ENCODE data around the gene KLHL1. TPM values are rescaled to one million over a fixed set of nuclear protein-coding genes. Genes with fewer than 3 reads are reported as not detected.

KLHL1 gene
- total RNA-seq, 3 donors from 2014 or later (not counting 1 experiment from before 2014, with no cell fraction given): not detected

DNA sequence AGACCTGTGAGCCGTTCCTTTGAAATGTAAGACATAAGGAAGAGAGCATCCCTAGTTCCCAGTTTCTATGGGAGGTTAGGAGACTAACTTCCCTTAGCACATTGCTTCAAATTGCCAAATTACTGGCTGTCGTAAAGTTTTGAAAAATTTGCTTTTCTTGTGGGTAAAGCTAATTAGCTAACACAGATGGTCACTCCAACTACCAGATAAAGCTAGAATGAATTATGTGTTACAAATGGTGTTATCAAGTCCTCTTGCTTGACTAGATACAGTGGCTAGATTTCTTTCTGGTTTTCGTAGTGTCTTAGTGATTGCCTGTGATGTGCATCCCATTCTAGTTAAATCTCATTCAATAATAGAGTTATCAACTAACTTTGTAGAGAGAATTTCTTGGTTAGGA is 417.3 kb downstream of the KLHL1 start:
- Histone ChIP-seq H3K4me1 (ENCODE audit: control insufficient read depth, insufficient read depth, low read length) (no peaks in the 10 kb centered on the region), H3K27ac (ENCODE audit: low read length) (no peak overlapping the region), H3K4me3 (ENCODE audit: low read length) (no peak overlapping the region), H3K36me3 (ENCODE audit: control insufficient read depth, insufficient read depth, low read length) (no peaks in the 10 kb centered on the region), H3K27me3 (ENCODE audit: control insufficient read depth, insufficient read depth, low read length) (no peaks in the 10 kb centered on the region), H3K9me3 (ENCODE audit: control insufficient read depth, insufficient read depth, low read length) (no peaks in the 10 kb centered on the region)
- no peaks in the 10 kb centered on the region for H3K36me3 Mint-ChIP-seq
- no peaks in the 10 kb centered on the region for H3K27me3 Mint-ChIP-seq (ENCODE audit: low read depth in 2 of 2)
- peaks cover 7 to 11% of the 10 kb centered on the region in 2 donors for H3K9me3 Mint-ChIP-seq
- no peaks in the 10 kb centered on the region for H3K4me1 Mint-ChIP-seq
- intact Hi-C loops (cut with micrococcal nuclease): no loop called here
- ATAC-seq: no peak
- no peak overlapping the region for H3K27ac Mint-ChIP-seq
- TF ChIP-seq, protein P1, sequence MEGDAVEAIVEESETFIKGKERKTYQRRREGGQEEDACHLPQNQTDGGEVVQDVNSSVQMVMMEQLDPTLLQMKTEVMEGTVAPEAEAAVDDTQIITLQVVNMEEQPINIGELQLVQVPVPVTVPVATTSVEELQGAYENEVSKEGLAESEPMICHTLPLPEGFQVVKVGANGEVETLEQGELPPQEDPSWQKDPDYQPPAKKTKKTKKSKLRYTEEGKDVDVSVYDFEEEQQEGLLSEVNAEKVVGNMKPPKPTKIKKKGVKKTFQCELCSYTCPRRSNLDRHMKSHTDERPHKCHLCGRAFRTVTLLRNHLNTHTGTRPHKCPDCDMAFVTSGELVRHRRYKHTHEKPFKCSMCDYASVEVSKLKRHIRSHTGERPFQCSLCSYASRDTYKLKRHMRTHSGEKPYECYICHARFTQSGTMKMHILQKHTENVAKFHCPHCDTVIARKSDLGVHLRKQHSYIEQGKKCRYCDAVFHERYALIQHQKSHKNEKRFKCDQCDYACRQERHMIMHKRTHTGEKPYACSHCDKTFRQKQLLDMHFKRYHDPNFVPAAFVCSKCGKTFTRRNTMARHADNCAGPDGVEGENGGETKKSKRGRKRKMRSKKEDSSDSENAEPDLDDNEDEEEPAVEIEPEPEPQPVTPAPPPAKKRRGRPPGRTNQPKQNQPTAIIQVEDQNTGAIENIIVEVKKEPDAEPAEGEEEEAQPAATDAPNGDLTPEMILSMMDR (IDR thresholded peaks at IDR 0.05): no peak
- WGBS (ENCODE audit: insufficient coverage): 100% methylated on average over 1 of the region's 3 CpGs
- DNase-seq: no peak
- no peak overlapping the region for H3K4me3 Mint-ChIP-seq

DNA sequence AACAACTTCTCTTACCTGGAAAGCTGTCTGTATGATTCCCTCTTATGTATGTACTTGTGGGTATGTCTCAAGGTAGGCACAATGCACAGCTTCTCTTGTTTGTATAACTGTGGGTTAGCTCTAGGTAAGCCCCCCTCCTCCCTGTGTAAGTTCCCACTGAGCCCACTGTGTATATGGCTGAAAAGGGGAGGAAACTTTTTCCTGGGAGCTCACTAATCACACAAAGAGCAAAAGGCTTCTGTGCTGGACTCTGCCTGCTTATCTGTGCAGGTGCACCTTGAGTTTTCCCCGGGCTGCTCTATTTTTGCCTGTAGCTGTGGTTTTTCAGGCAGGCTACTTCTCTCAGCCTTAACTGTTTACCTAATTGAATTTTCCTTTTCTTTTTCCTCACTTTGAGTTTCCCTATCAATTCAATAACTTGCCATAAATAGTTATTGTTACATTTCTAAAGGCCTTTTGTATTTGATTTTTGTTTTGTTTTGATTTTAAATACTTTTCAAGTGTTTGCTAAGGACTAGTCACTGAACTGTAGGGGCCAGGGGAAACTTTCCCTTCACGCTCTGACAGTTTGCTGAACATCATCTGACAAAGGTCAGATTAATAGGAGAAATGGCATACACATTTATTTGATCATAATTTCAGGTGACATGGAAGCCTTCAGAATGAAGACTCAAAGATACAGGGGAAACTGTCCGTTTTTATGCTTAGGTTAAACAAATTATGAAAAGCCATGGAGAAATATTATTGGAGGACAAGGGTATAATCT is 424.1 kb downstream of the KLHL1 start:
- H3K36me3 Mint-ChIP-seq: no peaks in the 10 kb centered on the region
- H3K27me3 ChIP-seq (ENCODE audit: control insufficient read depth, insufficient read depth, low read length): no peaks in the 10 kb centered on the region
- H3K27me3 Mint-ChIP-seq (ENCODE audit: low read depth in 2 of 2): no peaks in the 10 kb centered on the region
- H3K4me3 ChIP-seq (ENCODE audit: low read length): no peak overlapping the region
- ATAC-seq (no peak), DNase-seq (no peak)
- no peaks in the 10 kb centered on the region for H3K36me3 ChIP-seq (ENCODE audit: control insufficient read depth, insufficient read depth, low read length)
- H3K4me3 Mint-ChIP-seq: no peak overlapping the region
- no peak overlapping the region for H3K27ac Mint-ChIP-seq
- WGBS (ENCODE audit: insufficient coverage): 47% methylated on average over 3 of the region's 3 CpGs
- no peaks in the 10 kb centered on the region for H3K4me1 Mint-ChIP-seq
- H3K27ac ChIP-seq (ENCODE audit: low read length): no peak overlapping the region
- TF ChIP-seq, protein P1 (IDR thresholded peaks at IDR 0.05): no peak
- H3K9me3 Mint-ChIP-seq: peaks cover 7 to 10% of the 10 kb centered on the region in 2 donors
- no peaks in the 10 kb centered on the region for H3K4me1 ChIP-seq (ENCODE audit: control insufficient read depth, insufficient read depth, low read length)
- intact Hi-C loops (cut with micrococcal nuclease): no loop called here
- H3K9me3 ChIP-seq (ENCODE audit: control insufficient read depth, insufficient read depth, low read length): no peaks in the 10 kb centered on the region

GRCh38 chr13:69681722-69682121 is 426.5 kb downstream of the KLHL1 start:
- Histone ChIP-seq H3K36me3 (ENCODE audit: control insufficient read depth, insufficient read depth, low read length) (no peaks in the 10 kb centered on the region), H3K4me3 (ENCODE audit: low read length) (no peak overlapping the region), H3K27ac (ENCODE audit: low read length) (no peak overlapping the region), H3K27me3 (ENCODE audit: control insufficient read depth, insufficient read depth, low read length) (no peaks in the 10 kb centered on the region), H3K9me3 (ENCODE audit: control insufficient read depth, insufficient read depth, low read length) (no peaks in the 10 kb centered on the region), H3K4me1 (ENCODE audit: control insufficient read depth, insufficient read depth, low read length) (no peaks in the 10 kb centered on the region)
- intact Hi-C loops (cut with micrococcal nuclease): no loop called here
- no peak for ATAC-seq
- DNase-seq: no peak
- WGBS (ENCODE audit: insufficient coverage): no CpG with 5 or more reads among the region's 3 CpGs
- no peak overlapping the region for H3K4me3 Mint-ChIP-seq
- H3K36me3 Mint-ChIP-seq: peaks cover 7% of the 10 kb centered on the region
- TF ChIP-seq, protein P1 (IDR thresholded peaks at IDR 0.05): no peak
- no peaks in the 10 kb centered on the region for H3K27me3 Mint-ChIP-seq (ENCODE audit: low read depth in 2 of 2)
- no peak overlapping the region for H3K27ac Mint-ChIP-seq
- no peaks in the 10 kb centered on the region for H3K4me1 Mint-ChIP-seq
- peaks cover 7 to 9% of the 10 kb centered on the region in 2 donors for H3K9me3 Mint-ChIP-seq

GRCh38 chr13:69677343-69677742 is 430.9 kb downstream of the KLHL1 start:
- H3K4me3 Mint-ChIP-seq: no peak overlapping the region
- TF ChIP-seq, protein P1 (IDR thresholded peaks at IDR 0.05): no peak
- Histone ChIP-seq H3K9me3 (ENCODE audit: control insufficient read depth, insufficient read depth, low read length) (peaks cover 4% of the 10 kb centered on the region), H3K27ac (ENCODE audit: low read length) (no peak overlapping the region), H3K27me3 (ENCODE audit: control insufficient read depth, insufficient read depth, low read length) (no peaks in the 10 kb centered on the region), H3K4me1 (ENCODE audit: control insufficient read depth, insufficient read depth, low read length) (no peaks in the 10 kb centered on the region), H3K36me3 (ENCODE audit: control insufficient read depth, insufficient read depth, low read length) (no peaks in the 10 kb centered on the region), H3K4me3 (ENCODE audit: low read length) (no peak overlapping the region)
- peaks cover 7% of the 10 kb centered on the region for H3K36me3 Mint-ChIP-seq
- H3K27me3 Mint-ChIP-seq (ENCODE audit: low read depth in 2 of 2): no peaks in the 10 kb centered on the region
- DNase-seq (no peak), ATAC-seq (no peak)
- H3K9me3 Mint-ChIP-seq: peaks cover 11 to 16% of the 10 kb centered on the region in 2 donors
- 72% methylated on average over 2 of the region's 3 CpGs for WGBS (ENCODE audit: insufficient coverage)
- intact Hi-C loops (cut with micrococcal nuclease): no loop called here
- no peaks in the 10 kb centered on the region for H3K4me1 Mint-ChIP-seq
- H3K27ac Mint-ChIP-seq: no peak overlapping the region

Measured in natural killer cell (primary cell).